Uterus (tissue), 4 donors: ENCODE results near the gene TRABD2B. TPM values are rescaled to one million over a fixed set of nuclear protein-coding genes. Genes with fewer than 3 reads are reported as not detected.

Experiments
- DNase-seq, 2 donors: peaks; one replicate each; pipeline ENCODE4 v3.0.0-alpha.2; 2019 to 2020
- H3K27ac ChIP-seq, 2 donors: fragments of 200-600 bp; sonication (generic); 1 replicate in 1 of 2; 2 replicates in 1 of 2; pipeline ENCODE4 v1.5.1; 2016 to 2018
- H3K27me3 ChIP-seq, 2 donors: fragments of 200-600 bp; sonication (generic); one replicate each; pipeline ENCODE4 v1.5.1; 2018 to 2019; ENCODE audit warnings: control low read depth in 1 of 2
- H3K36me3 ChIP-seq, 2 donors: fragments of 200-600 bp; sonication (generic); one replicate each; pipeline ENCODE4 v1.5.1; 2019; ENCODE audit warnings: control low read depth in 1 of 2
- H3K4me1 ChIP-seq, 2 donors: fragments of 200-600 bp; sonication (generic); one replicate each; pipeline ENCODE4 v1.5.1; 2018 to 2019; ENCODE audit warnings: control low read depth in 1 of 2
- H3K4me3 ChIP-seq, 2 donors: fragments of 200-600 bp; sonication (generic); 1 replicate in 1 of 2; 2 replicates in 1 of 2; pipeline ENCODE4 v1.5.1; 2018 to 2019; ENCODE audit warnings: mild to moderate bottlenecking in 1 of 2
- H3K9me3 ChIP-seq, 2 donors: fragments of 200-600 bp; sonication (generic); one replicate each; pipeline ENCODE4 v1.5.1; 2019; ENCODE audit warnings: control low read depth in 1 of 2
- POLR2A ChIP-seq, 2 donors: fragments of 450-650 bp; IDR thresholded peaks; one replicate each; pipeline ENCODE4 v1.6.1; 2016; ENCODE audit warnings: antibody characterized with exemption in 2 of 2, mild to moderate bottlenecking in 1 of 2, moderate library complexity in 1 of 2
- intact Hi-C: fragments of 100-400 bp; cut with DNase I; formaldehyde crosslinking; loops from one replicate; pipeline ENCODE4 v1.15.1; 2023; ENCODE audit warnings: low total_unique reads
- total RNA-seq, 4 donors: library from RNA; depleted of rRNA in 3 of 4; stranded (reverse); fragments of >200 nt in 3 of 4; gene quantifications; one replicate each; pipeline versions ENCODE4 v1.1.0 to v1.2.4, GENCODE V29; 2014 to 2023
- TF ChIP-seq, protein P1 (sequence below), 4 experiments: fragments of 200-600 bp in 2 of 4; fragments of 450-650 bp in 2 of 4; sonication (generic) in 2 of 4; IDR thresholded peaks; one replicate each; pipeline ENCODE4 v1.5.1; 2016 to 2019; ENCODE audit warnings: antibody characterized with exemption in 4 of 4, mild to moderate bottlenecking in 2 of 4, moderate library complexity in 1 of 4
- donor health status: DM: yes; HTN: yes; CAD: no.

Gene TRABD2B
- total RNA-seq, 4 donors from 2014 or later, result under 0.01 to 1.6 (median 1.0) TPM

DNA sequence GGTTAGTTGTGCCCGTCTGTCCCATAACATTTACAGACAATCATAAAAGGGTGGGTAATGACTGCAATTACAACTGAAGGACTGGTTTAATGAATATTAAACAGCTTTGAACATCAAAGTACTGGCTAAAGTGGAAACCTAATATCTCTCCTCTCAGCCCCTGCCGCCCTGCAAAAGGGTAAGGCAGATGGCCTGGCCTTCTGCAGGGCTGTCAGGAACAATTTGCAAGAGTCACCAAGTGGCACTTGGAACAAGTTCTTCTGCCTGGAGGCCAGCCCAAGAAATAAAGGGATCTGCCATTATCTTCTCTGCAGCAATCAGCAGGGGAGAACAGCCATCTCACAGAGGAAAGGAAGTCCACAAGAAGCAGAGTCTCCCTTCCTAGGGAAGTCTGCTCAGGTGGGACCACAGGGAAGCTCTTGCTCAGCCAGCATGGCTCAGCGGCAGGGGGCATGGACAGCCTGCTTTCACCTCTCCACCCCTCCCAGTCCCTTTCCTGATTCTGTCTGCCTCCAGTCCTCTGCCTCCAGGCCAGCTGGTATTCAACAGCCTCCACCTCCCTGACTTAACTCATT, 96.1 kb downstream of the TRABD2B start:
- Histone ChIP-seq H3K4me3 (no peak overlapping the region), H3K27me3 (no peaks in the 10 kb centered on the region), H3K4me1 (no peaks in the 10 kb centered on the region), H3K27ac (no peak overlapping the region), H3K9me3 (no peaks in the 10 kb centered on the region), H3K36me3 (no peaks in the 10 kb centered on the region)
- DNase-seq, result no peak
- intact Hi-C loops, result no loop called here
- TF ChIP-seq, protein P1, sequence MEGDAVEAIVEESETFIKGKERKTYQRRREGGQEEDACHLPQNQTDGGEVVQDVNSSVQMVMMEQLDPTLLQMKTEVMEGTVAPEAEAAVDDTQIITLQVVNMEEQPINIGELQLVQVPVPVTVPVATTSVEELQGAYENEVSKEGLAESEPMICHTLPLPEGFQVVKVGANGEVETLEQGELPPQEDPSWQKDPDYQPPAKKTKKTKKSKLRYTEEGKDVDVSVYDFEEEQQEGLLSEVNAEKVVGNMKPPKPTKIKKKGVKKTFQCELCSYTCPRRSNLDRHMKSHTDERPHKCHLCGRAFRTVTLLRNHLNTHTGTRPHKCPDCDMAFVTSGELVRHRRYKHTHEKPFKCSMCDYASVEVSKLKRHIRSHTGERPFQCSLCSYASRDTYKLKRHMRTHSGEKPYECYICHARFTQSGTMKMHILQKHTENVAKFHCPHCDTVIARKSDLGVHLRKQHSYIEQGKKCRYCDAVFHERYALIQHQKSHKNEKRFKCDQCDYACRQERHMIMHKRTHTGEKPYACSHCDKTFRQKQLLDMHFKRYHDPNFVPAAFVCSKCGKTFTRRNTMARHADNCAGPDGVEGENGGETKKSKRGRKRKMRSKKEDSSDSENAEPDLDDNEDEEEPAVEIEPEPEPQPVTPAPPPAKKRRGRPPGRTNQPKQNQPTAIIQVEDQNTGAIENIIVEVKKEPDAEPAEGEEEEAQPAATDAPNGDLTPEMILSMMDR (IDR thresholded peaks at IDR 0.05), result no peak
- TF ChIP-seq POLR2A (IDR thresholded peaks at IDR 0.05), result no peak

- no peak for DNase-seq
- no peaks in the 10 kb centered on the region for H3K36me3 ChIP-seq
- no peak overlapping the region for H3K4me3 ChIP-seq
- no peak for TF ChIP-seq POLR2A (IDR thresholded peaks at IDR 0.05)
- TF ChIP-seq, protein P1 (IDR thresholded peaks at IDR 0.05), result no peak
- H3K27me3 ChIP-seq, result no peaks in the 10 kb centered on the region
- no peaks in the 10 kb centered on the region for H3K9me3 ChIP-seq
- no peak overlapping the region for H3K27ac ChIP-seq
- H3K4me1 ChIP-seq, result no peaks in the 10 kb centered on the region
- intact Hi-C loops, result no loop called here
Measured at GRCh38 chr1:47898133-47898845, 98.9 kb downstream of the TRABD2B start.

GRCh38 chr1:47895279-47896125, 101.7 kb downstream of the TRABD2B start:
- Histone ChIP-seq H3K36me3 (no peaks in the 10 kb centered on the region), H3K27ac (no peak overlapping the region), H3K4me1 (no peaks in the 10 kb centered on the region), H3K9me3 (no peaks in the 10 kb centered on the region), H3K4me3 (no peak overlapping the region), H3K27me3 (no peaks in the 10 kb centered on the region)
- TF ChIP-seq, protein P1 (IDR thresholded peaks at IDR 0.05), result no peak
- TF ChIP-seq POLR2A (IDR thresholded peaks at IDR 0.05), result no peak
- no peak for DNase-seq
- intact Hi-C loops, result no loop called here

DNA sequence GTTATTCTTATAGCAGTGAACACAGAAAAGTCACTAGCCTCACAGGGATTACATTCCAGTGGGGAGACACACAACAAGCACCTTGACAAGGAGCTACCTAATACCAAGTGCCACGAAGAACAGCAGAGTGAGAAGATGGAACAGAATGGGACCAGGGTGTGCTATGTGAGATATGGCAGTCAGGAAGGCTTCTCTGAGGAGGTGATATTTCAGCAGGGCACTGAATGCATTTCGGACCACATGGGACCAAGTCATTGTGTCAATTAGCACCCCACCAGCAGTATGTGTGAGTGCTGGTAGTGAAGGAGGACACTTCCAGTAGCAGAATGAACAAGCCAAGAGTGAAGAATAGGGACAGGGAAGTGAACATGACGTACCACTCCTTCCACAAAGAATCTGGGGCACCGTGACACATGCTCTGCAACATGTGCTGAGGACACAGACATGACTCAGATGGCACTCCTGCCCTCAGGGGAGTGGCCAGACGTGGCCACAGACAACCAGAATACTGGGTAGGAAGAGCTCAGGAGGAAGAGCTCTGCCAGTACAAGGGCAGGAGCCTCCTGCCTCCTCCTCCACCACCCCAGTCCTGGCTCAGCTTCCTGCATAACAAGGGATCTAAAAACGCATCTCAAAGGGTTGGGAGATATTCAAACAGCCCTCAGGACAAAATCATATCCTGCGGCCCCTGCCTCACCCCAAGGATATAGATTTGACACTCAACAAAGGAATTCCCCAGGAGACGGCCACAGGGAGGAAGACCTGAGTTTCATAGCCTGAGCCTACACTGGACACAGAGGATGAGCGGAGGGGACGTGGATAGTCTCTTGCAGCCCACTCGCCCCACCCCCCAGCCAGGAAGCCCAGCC, 102.5 kb downstream of the TRABD2B start:
- Histone ChIP-seq H3K27ac (no peak overlapping the region), H3K27me3 (no peaks in the 10 kb centered on the region), H3K4me1 (no peaks in the 10 kb centered on the region), H3K9me3 (no peaks in the 10 kb centered on the region), H3K36me3 (no peaks in the 10 kb centered on the region), H3K4me3 (no peak overlapping the region)
- intact Hi-C loops, result no loop called here
- DNase-seq, result no peak
- TF ChIP-seq POLR2A (IDR thresholded peaks at IDR 0.05), result no peak

GRCh38 chr1:47893412-47893811, 103.8 kb downstream of the TRABD2B start:
- no peak for TF ChIP-seq POLR2A (IDR thresholded peaks at IDR 0.05)
- TF ChIP-seq, protein P1 (IDR thresholded peaks at IDR 0.05), result no peak
- intact Hi-C loops, result no loop called here
- no peak overlapping the region for H3K4me3 ChIP-seq
- no peak overlapping the region for H3K27ac ChIP-seq
- no peaks in the 10 kb centered on the region for H3K36me3 ChIP-seq
- H3K9me3 ChIP-seq, result no peaks in the 10 kb centered on the region
- H3K27me3 ChIP-seq, result no peaks in the 10 kb centered on the region
- DNase-seq, result no peak
- H3K4me1 ChIP-seq, result no peaks in the 10 kb centered on the region
